Fibroblast of lung (primary cell): Measurements from ENCODE around the gene ADAMTS6.

Source experiments
- EZH2 ChIP-seq: IDR thresholded peaks from 2 replicates; pipeline ENCODE4 v1.5.1; 2012; ENCODE audit warnings: low read length, control low read depth, mild to moderate bottlenecking; ENCODE audit errors: missing control alignments
- TF ChIP-seq, protein P1 (sequence below), 2 donors: IDR thresholded peaks in 1 of 2; conservative IDR thresholded peaks in 1 of 2; 1 replicate in 1 of 2; 2 replicates in 1 of 2; pipeline ENCODE4 v1.5.1; 2011 to 2012; ENCODE audit warnings: low read length in 2 of 2, control low read depth in 1 of 2, inconsistent platforms in 1 of 2, low read depth in 1 of 2, mild to moderate bottlenecking in 1 of 2

DNA sequence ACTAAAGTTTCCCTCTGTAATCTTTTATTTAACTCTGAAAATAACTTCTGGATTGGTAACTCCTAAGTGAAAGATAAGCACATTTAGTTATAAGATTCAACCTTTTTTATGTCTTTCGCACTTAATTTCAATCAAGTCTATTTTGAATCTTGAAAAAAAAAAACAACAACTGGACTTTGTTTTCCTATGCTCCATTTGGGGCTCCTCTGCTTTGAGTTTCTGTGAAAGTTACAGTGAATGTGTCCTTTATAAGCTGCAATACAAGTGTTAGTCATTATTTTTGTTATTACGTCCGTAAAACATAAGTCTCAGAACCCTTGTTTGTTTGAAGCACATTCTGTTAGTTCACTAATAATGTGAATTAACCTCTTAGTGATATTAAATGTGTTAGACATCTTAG is 276.8 kb downstream of the ADAMTS6 start:
- TF ChIP-seq, protein P1, sequence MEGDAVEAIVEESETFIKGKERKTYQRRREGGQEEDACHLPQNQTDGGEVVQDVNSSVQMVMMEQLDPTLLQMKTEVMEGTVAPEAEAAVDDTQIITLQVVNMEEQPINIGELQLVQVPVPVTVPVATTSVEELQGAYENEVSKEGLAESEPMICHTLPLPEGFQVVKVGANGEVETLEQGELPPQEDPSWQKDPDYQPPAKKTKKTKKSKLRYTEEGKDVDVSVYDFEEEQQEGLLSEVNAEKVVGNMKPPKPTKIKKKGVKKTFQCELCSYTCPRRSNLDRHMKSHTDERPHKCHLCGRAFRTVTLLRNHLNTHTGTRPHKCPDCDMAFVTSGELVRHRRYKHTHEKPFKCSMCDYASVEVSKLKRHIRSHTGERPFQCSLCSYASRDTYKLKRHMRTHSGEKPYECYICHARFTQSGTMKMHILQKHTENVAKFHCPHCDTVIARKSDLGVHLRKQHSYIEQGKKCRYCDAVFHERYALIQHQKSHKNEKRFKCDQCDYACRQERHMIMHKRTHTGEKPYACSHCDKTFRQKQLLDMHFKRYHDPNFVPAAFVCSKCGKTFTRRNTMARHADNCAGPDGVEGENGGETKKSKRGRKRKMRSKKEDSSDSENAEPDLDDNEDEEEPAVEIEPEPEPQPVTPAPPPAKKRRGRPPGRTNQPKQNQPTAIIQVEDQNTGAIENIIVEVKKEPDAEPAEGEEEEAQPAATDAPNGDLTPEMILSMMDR (conservative IDR thresholded peaks at IDR 0.05 in 1 of 2, IDR thresholded peaks at IDR 0.05 in 1 of 2; ENCODE audit: low read depth in 1 of 2, low read length in 2 of 2), result no peak
- TF ChIP-seq EZH2, result no peak
